Measurements from ENCODE around the gene ELOVL7.
"Not testable (repeated sequence)": the region's sequence is repeated elsewhere in the genome, so short reads cannot be mapped to it uniquely, and the experiment has no call there.

The ELOVL7 gene

GRCh38 chr5:60795424-60795950 is 48.6 kb downstream of the ELOVL7 start:
- not testable (repeated sequence) for DNase-seq (ENCODE audit: low read depth in 2 of 2)

GRCh38 chr5:60794691-60795090 is 49.4 kb downstream of the ELOVL7 start:
- DNase-seq (ENCODE audit: low read depth in 2 of 2): no peak

DNA sequence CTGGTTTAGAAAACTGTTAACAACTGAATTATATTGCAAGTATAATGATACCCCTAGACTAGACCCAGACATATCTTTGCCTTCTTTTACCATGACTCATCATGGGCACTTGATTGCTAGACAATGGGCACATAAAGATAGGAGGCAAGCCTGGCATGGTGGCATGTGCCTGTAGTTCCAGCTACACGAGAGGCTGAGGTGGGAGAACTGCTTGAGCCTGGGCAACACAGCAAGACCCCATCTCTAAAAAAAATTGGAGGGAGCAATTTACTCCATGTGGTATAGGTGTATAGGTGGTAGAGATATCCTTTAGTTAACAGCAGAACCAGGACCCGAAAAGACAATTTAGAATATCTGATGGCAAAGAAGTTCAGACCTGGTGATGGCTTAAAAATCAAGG is 51.6 kb downstream of the ELOVL7 start:
- no peak for DNase-seq (ENCODE audit: low read depth in 2 of 2)

DNA sequence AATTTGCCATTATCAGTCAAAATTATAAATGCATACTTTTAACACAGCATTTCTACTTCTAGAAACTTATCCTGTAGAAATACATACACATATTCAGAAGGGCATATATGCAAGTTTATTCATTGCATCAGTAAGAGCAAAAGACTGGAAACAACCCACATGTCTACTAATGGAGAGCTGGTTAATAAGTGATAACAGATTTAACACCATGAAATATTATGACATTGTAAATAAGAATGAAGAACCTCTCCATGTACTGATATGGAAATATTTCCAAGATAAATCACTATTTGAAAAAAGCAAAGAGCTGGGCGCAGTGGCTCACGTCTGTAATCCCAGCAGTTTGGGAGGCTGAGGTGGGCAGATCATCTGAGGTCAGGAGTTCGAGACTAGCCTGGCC is 54.5 kb downstream of the ELOVL7 start:
- no peak for DNase-seq (ENCODE audit: low read depth in 2 of 2)

DNA sequence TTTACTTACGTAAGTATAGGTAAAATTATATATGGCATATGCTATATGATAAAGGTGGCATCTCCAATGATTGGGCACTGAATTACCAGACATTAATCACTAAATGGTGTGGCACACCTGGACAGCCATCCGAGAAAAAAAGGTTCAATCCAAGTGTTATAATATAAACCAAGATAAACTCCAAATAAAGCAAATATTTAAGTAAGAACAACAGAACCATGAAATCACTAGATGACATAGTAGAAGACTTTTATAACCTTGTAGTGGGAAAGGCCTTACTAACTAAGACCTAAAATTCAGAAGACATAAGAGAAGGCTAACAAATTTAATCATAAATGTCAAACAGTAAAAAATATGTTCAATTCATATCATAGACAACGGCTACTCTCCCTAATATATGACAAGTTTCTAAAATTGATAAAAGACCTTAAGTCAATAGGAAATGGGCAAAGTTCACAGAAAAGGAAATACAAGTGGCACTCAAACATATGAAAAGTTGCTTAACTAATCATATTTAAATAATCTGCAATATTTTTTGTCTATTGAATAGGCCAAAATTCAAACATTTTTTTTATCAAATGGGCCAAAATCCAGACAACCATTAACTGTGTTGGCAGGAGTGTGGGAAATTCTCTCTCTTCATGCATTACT is 55.1 kb downstream of the ELOVL7 start:
- DNase-seq (ENCODE audit: low read depth in 2 of 2): no peak

GRCh38 chr5:60779466-60779865 is 64.6 kb downstream of the ELOVL7 start:
- no peak for DNase-seq (ENCODE audit: low read depth in 2 of 2)

DNA sequence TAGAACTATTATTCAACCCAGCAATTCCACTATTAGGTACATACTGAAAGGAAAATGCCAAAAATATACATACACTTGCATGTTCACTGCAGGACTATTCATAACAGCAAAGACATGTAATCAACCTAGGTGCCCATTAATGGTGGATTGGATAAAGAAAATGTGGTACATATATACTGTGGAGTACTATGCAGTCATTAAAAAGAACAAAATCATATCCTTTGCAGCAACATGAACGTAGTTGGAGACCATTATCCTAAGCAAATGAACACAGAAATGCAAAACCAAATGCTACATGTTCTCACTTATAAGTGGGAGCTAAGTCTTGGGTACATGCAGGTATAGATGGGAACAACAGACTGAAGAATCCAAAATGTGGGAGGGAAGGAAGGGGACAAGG is 67.7 kb downstream of the ELOVL7 start:
- DNase-seq (ENCODE audit: low read depth in 2 of 2): no peak

DNA sequence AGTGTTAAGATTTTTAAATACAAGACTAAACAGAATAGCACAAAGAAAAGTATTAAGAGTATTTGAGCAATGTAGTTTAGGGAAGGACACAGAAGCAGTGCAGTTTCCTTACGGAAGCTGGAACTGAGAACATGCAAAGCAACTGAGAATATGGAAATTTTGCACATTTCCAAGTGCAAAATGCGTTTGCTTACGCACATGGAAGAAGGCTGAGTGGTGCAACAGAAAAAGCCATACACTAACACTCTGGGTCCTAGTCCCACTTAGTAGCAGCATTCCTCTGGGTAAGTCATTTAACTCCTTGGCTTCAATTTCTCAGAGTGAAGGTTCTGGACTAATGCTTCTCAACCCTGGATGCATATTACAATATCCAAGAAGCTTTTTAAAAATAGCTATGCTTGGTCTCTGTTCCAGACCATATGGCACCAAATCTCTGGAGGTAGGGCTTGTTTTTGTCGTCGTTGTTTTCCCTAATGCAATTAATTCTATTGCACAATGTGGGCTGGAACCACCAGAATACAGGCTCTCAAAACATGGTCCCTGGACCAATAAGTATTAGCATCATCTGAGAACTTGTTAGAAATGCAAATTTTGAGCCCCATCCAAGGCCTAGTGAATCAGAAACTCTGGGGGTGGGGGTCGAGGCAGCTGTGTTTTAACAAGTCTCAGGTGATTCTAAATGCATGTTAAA is 78.9 kb downstream of the ELOVL7 start:
- no peak for DNase-seq (ENCODE audit: low read depth in 2 of 2)

- DNase-seq (ENCODE audit: low read depth in 2 of 2): no peak
Observed at GRCh38 chr5:60763061-60763460, 81.0 kb downstream of the ELOVL7 start.

- DNase-seq (ENCODE audit: low read depth in 2 of 2): no peak
Observed at GRCh38 chr5:60754495-60754894, 89.6 kb downstream of the ELOVL7 start.

DNA sequence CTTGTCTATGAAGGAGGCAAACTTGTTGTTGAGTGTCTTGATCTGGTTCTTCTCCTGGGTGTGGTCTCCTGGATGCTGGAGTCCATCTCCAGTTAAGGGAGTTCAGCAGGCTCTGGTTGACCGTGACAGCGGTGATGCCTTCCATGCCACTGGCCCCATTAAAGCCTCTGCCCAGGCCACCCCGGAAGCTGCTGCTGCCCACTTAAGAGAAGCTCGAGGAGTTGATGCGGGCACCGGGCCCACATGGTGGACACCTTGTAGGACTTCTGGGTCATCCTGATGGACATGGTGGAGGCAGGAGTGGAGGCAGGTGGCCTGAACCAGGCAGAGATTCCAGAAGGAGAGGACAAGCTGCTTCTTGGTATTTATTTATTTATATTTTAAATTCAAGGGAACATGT is 99.4 kb downstream of the ELOVL7 start:
- no peak for DNase-seq (ENCODE audit: low read depth in 2 of 2)

GRCh38 chr5:60743511-60744314 is 100.4 kb downstream of the ELOVL7 start:
- DNase-seq (ENCODE audit: low read depth in 2 of 2): no peak

GRCh38 chr5:60740322-60740721 is 103.7 kb downstream of the ELOVL7 start:
- no peak for DNase-seq (ENCODE audit: low read depth in 2 of 2)

DNA sequence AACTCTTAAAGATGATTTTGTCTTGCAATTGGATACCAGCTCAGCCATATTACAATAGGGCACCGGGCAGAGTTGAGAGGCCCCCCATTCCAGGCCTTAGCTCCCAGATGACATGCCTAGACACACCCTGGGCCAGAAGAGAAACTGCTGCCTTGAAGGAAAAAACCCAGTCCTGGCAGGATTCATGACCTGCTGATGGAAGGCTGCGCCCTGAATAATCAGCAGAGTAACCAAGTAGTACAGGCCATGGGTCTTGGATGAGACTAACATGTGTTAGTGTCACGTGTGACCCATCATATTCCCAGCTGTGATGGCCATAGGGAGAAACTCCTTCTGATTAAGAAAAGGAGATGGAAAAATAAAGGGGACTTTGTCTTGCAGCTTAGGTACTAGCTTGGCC is 105.1 kb downstream of the ELOVL7 start:
- no peak for DNase-seq (ENCODE audit: low read depth in 2 of 2)

GRCh38 chr5:60738461-60738860 is 105.6 kb downstream of the ELOVL7 start:
- no peak for DNase-seq (ENCODE audit: low read depth in 2 of 2)

- DNase-seq (ENCODE audit: low read depth in 2 of 2): not testable (repeated sequence)
Observed at GRCh38 chr5:60730858-60731257, 113.2 kb downstream of the ELOVL7 start.

DNA sequence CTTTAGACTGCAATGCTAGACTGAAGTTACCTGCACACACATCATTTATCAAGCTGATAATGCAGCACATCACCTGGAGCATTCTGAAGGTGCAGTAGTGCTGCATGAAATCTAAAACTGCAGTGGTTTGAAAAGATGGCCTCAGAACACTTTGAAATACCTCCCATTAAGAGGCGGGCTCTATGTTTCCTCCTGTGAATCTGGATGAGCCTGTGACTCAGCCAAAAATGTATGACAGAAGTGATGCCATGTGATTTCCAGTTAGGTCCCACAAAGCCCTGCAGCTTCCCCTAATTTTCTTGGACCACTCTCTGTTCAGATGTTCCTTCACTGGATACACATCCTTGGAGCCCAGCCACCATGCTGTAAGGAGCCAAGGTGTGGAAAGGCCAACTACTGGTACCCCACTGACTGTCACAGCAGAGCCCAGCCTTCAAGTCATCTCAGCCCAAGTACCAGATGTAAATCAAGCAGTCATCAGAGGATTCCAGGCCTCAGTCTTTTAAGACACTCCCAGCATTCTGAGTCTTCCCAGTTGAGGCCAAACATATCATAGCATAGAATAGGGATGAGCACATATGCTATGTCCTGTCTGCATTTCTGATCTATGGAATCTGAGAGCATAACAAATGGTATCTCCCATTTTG is 116.9 kb downstream of the ELOVL7 start:
- DNase-seq (ENCODE audit: low read depth in 2 of 2): no peak

- DNase-seq (ENCODE audit: low read depth in 2 of 2): no peak
Observed at GRCh38 chr5:60724126-60724525, 119.9 kb downstream of the ELOVL7 start.

- DNase-seq (ENCODE audit: low read depth in 2 of 2): no peak
Observed at GRCh38 chr5:60722416-60722815, 121.7 kb downstream of the ELOVL7 start.

DNA sequence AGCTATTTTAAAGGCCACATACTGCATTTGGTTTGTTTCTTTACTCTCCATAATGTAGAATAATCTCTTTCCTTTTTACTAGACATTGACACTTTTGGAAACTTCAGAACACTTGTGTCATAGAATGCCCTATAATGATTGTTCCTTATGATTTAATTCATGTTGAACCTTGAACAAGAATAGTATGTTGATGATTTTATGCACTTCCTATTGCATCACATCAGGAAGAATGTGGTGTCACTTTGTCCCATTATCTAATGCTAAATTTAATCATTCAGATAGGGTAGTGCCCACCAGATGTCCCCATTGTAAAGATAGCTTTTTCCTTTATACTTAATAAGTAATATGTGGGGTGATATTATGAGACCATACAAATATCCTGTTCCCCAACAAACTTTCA is 124.7 kb downstream of the ELOVL7 start:
- DNase-seq (ENCODE audit: low read depth in 2 of 2): no peak

- no peak for DNase-seq (ENCODE audit: low read depth in 2 of 2)
Observed at GRCh38 chr5:60718166-60718892, 125.7 kb downstream of the ELOVL7 start.

All from fibroblast of skin of left quadriceps (primary cell).